GM12801 (cell line): Measurements from ENCODE around the gene C1orf53.

Source experiments
- CTCF ChIP-seq: IDR thresholded peaks from one replicate; pipeline ENCODE4 v1.5.1; 2011; ENCODE audit warnings: control low read depth; ENCODE audit not compliant: insufficient read length; ENCODE audit errors: extremely low read depth

The C1orf53 gene

GRCh38 chr1:197902454-197903195, at the start of gene C1orf53:
Gene C1orf53, plus strand, starts transcription at chr1:197902630. Its CDS starts 20 bp downstream, at chr1:197902650.
- no peak for TF ChIP-seq CTCF

GRCh38 chr1:197857477-197857876, 45.0 kb upstream of the C1orf53 start:
- no peak for TF ChIP-seq CTCF

- no peak for TF ChIP-seq CTCF
Observed at GRCh38 chr1:197859024-197859423, 43.4 kb upstream of the C1orf53 start.

GRCh38 chr1:197862221-197862620, 40.2 kb upstream of the C1orf53 start:
- TF ChIP-seq CTCF, result no peak

GRCh38 chr1:197862671-197863070, 39.8 kb upstream of the C1orf53 start:
- no peak for TF ChIP-seq CTCF

DNA sequence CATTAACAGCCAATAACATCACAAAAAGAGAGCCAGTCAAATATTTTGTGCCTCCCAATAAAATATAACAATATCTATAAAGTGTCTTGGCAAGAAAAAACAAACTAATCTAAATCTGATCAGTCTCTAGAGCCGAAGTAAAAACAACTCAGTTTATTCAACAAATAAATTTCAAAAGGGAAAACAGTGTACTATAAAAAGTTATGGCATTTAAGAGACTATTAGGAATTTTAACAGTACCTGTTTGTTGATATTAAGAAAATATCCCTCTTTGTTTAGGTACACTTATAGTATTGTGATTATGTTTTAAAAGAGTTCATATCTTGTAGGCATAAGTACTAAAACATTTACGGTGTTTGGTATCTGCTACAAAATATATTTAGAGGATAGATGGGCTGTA, 36.6 kb upstream of the C1orf53 start:
- no peak for TF ChIP-seq CTCF

- TF ChIP-seq CTCF, result no peak
Observed at GRCh38 chr1:197868751-197869489, 33.5 kb upstream of the C1orf53 start.
